Measurements from ENCODE around the gene NRGN.
A peak's percentile ranks its signal among the peaks of the same experiment; 100 is the strongest.

Gene NRGN

DNA sequence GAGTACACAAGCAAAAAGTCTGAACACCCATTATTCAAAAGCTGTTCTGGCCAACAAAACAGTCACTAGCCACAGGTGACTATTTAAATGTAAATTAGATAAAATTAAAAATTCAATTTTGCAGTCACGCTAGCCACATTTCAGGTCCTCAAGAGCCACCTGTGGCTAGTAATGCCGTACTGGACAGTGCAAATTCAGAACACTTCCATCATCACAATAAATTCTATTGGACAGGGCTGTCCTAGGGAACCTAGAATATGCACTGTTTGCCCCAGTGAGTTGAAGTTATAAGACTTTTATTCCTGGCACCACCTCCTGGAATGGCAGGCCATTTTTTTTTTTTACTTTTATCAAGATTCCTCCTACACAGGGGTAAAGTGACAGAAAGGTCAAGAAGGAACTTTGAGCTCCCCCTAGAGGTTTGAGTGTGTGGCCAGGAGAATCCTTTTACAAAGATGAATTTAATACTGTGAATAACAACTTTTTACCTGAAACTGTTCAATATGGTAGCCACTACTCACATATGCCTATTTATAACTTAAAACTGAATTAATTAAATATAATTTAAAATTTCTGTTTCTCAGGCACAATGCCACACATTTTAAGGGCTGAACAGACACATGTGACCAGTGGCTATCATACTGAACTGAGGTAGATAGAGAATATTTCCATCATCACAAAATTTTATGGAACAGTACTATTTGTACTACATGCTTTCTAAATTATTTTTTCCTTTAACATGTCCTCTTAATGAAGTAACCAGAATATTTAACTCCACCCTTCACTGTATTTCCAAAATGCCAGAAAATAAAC, 53.9 kb downstream of the NRGN start:
- TF ChIP-seq, protein P1, sequence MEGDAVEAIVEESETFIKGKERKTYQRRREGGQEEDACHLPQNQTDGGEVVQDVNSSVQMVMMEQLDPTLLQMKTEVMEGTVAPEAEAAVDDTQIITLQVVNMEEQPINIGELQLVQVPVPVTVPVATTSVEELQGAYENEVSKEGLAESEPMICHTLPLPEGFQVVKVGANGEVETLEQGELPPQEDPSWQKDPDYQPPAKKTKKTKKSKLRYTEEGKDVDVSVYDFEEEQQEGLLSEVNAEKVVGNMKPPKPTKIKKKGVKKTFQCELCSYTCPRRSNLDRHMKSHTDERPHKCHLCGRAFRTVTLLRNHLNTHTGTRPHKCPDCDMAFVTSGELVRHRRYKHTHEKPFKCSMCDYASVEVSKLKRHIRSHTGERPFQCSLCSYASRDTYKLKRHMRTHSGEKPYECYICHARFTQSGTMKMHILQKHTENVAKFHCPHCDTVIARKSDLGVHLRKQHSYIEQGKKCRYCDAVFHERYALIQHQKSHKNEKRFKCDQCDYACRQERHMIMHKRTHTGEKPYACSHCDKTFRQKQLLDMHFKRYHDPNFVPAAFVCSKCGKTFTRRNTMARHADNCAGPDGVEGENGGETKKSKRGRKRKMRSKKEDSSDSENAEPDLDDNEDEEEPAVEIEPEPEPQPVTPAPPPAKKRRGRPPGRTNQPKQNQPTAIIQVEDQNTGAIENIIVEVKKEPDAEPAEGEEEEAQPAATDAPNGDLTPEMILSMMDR (IDR thresholded peaks at IDR 0.05; ENCODE audit: low read depth, low read length) = peak; percentile 62
- H3K4me3 ChIP-seq (ENCODE audit: low read depth, low read length) = no peak overlapping the region

DNA sequence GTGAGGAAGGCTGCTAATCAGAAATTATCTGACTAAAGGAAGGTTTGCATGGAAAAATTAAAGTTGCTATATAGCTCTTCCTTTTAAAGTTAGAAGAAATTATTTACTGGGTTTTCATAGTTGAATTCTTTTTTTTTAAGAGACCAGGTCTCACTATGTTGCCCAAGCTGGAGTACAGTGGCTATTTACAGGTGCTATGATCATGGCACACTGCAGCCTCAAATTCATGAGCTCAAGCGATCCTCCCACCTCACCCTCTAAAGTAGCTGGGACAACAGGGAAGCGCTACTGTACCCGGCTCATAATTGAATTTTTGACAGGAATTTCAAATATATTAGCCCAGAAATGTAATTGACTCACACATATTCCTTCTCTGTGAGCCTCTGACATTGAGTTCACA, 56.6 kb downstream of the NRGN start:
- TF ChIP-seq, protein P1 (IDR thresholded peaks at IDR 0.05; ENCODE audit: low read depth, low read length) = no peak
- H3K4me3 ChIP-seq (ENCODE audit: low read depth, low read length) = no peak overlapping the region
